Measurements from ENCODE around the gene B4GALT2.

- no peak for TF ChIP-seq EZH2 (IDR thresholded peaks at IDR 0.05; ENCODE audit: low read depth)
- no peak for TF ChIP-seq CTCF (conservative IDR thresholded peaks at IDR 0.05)
Measured at GRCh38 chr1:43944860-43945259, 34.1 kb upstream of the B4GALT2 start.
